ENCODE measurements around the gene CNNM2.
"Not testable (repeated sequence)": the region's sequence is repeated elsewhere in the genome, so short reads cannot be mapped to it uniquely, and the experiment has no call there.

The CNNM2 gene

GRCh38 chr10:103105462-103105861 is 187.4 kb downstream of the CNNM2 start:
- no peak for DNase-seq (ENCODE audit: low read depth in 2 of 2)

- no peak for DNase-seq (ENCODE audit: low read depth in 2 of 2)
Observed at GRCh38 chr10:103106539-103106938, 188.4 kb downstream of the CNNM2 start.

GRCh38 chr10:103109821-103110220 is 191.7 kb downstream of the CNNM2 start:
- no peak for DNase-seq (ENCODE audit: low read depth in 2 of 2)

GRCh38 chr10:103110407-103110806 is 192.3 kb downstream of the CNNM2 start:
- DNase-seq (ENCODE audit: low read depth in 2 of 2): no peak

GRCh38 chr10:103111031-103111917 is 193.2 kb downstream of the CNNM2 start:
- DNase-seq (ENCODE audit: low read depth in 2 of 2): no peak

GRCh38 chr10:103111918-103112877 is 194.1 kb downstream of the CNNM2 start:
- no peak for DNase-seq (ENCODE audit: low read depth in 2 of 2)

- DNase-seq (ENCODE audit: low read depth in 2 of 2): no peak
Observed at GRCh38 chr10:103114876-103115275, 196.8 kb downstream of the CNNM2 start.

GRCh38 chr10:103117247-103117646 is 199.2 kb downstream of the CNNM2 start:
- no peak for DNase-seq (ENCODE audit: low read depth in 2 of 2)

- DNase-seq (ENCODE audit: low read depth in 2 of 2): no peak
Observed at GRCh38 chr10:103120546-103120945, 202.5 kb downstream of the CNNM2 start.

GRCh38 chr10:103120977-103121735 is 203.1 kb downstream of the CNNM2 start:
- no peak for DNase-seq (ENCODE audit: low read depth in 2 of 2)

GRCh38 chr10:103123282-103124024 is 205.4 kb downstream of the CNNM2 start:
- no peak for DNase-seq (ENCODE audit: low read depth in 2 of 2)

GRCh38 chr10:103124420-103125096 is 206.5 kb downstream of the CNNM2 start:
- DNase-seq (ENCODE audit: low read depth in 2 of 2): no peak

- no peak for DNase-seq (ENCODE audit: low read depth in 2 of 2)
Observed at GRCh38 chr10:103125323-103126267, 207.5 kb downstream of the CNNM2 start.

- DNase-seq (ENCODE audit: low read depth in 2 of 2): no peak
Observed at GRCh38 chr10:103127241-103127640, 209.1 kb downstream of the CNNM2 start.

GRCh38 chr10:103130180-103130579 is 212.1 kb downstream of the CNNM2 start:
- not testable (repeated sequence) for DNase-seq (ENCODE audit: low read depth in 2 of 2)

GRCh38 chr10:103130910-103131309 is 212.8 kb downstream of the CNNM2 start:
- no peak for DNase-seq (ENCODE audit: low read depth in 2 of 2)

- not testable (repeated sequence) for DNase-seq (ENCODE audit: low read depth in 2 of 2)
Observed at GRCh38 chr10:103135168-103135567, 217.1 kb downstream of the CNNM2 start.

GRCh38 chr10:103139803-103140202 is 221.7 kb downstream of the CNNM2 start:
- no peak for DNase-seq (ENCODE audit: low read depth in 2 of 2)

All from fibroblast of skin of left biceps (primary cell).